ENCODE data around the gene C21orf91.

Gene C21orf91

GRCh38 chr21:17786071-17786850, 32.9 kb downstream of the C21orf91 start:
- no peak overlapping the region for H3K4me3 ChIP-seq (ENCODE audit: low read depth in 1 of 2, low read length in 1 of 2)
- H3K9me3 ChIP-seq, result no peaks in the 10 kb centered on the region
- H3K27me3 ChIP-seq, result no peaks in the 10 kb centered on the region
- peak overlapping the region; percentile 91 for H3K27ac ChIP-seq
- peaks cover under 1% of the 10 kb centered on the region for H3K36me3 ChIP-seq
- no peak for TF ChIP-seq CTCF (IDR thresholded peaks at IDR 0.05)
- H3K4me1 ChIP-seq (ENCODE audit: control insufficient read depth in 1 of 2, insufficient read depth in 1 of 2, low read depth in 1 of 2, low read length in 1 of 2), result peaks cover 67 to 73% of the 10 kb centered on the region in 2 experiments

GRCh38 chr21:17785403-17785788, 33.8 kb downstream of the C21orf91 start:
- Histone ChIP-seq H3K4me3 (ENCODE audit: low read depth in 1 of 2, low read length in 1 of 2) (peak overlapping the region in 1 of 2 experiments; percentile 53), H3K27me3 (no peaks in the 10 kb centered on the region), H3K36me3 (no peaks in the 10 kb centered on the region), H3K4me1 (ENCODE audit: control insufficient read depth in 1 of 2, insufficient read depth in 1 of 2, low read depth in 1 of 2, low read length in 1 of 2) (peaks cover 76 to 82% of the 10 kb centered on the region in 2 experiments), H3K27ac (peak overlapping the region; percentile 91), H3K9me3 (no peaks in the 10 kb centered on the region)
- TF ChIP-seq CTCF (IDR thresholded peaks at IDR 0.05), result no peak

- Histone ChIP-seq H3K4me3 (ENCODE audit: low read depth in 1 of 2, low read length in 1 of 2) (peak overlapping the region; percentile 51 to 53), H3K27me3 (no peaks in the 10 kb centered on the region), H3K9me3 (no peaks in the 10 kb centered on the region), H3K4me1 (ENCODE audit: control insufficient read depth in 1 of 2, insufficient read depth in 1 of 2, low read depth in 1 of 2, low read length in 1 of 2) (peaks cover 82 to 88% of the 10 kb centered on the region in 2 experiments), H3K36me3 (no peaks in the 10 kb centered on the region), H3K27ac (peak overlapping the region; percentile 91)
- no peak for TF ChIP-seq CTCF (IDR thresholded peaks at IDR 0.05)
These were observed 34.4 kb downstream of the C21orf91 start for GRCh38 chr21:17784604-17785402.

GRCh38 chr21:17784180-17784598, 35.0 kb downstream of the C21orf91 start:
- peaks cover 88 to 92% of the 10 kb centered on the region in 2 experiments for H3K4me1 ChIP-seq (ENCODE audit: control insufficient read depth in 1 of 2, insufficient read depth in 1 of 2, low read depth in 1 of 2, low read length in 1 of 2)
- peak overlapping the region; percentile 51 to 53 for H3K4me3 ChIP-seq (ENCODE audit: low read depth in 1 of 2, low read length in 1 of 2)

More at GRCh38 chr21:17784180-17784598, 35.0 kb downstream of the C21orf91 start:
- H3K9me3 ChIP-seq, result no peaks in the 10 kb centered on the region
- H3K36me3 ChIP-seq, result no peaks in the 10 kb centered on the region
- H3K27me3 ChIP-seq, result no peaks in the 10 kb centered on the region
- TF ChIP-seq CTCF (IDR thresholded peaks at IDR 0.05), result no peak
- H3K27ac ChIP-seq, result peak overlapping the region; percentile 91

Data from neutrophil (primary cell).